ENCODE measurements around the gene TTLL4. TPM values are rescaled to one million over a fixed set of nuclear protein-coding genes. Genes with fewer than 3 reads are reported as not detected.
A peak's percentile ranks its signal among the peaks of the same experiment; 100 is the strongest.

The TTLL4 gene
- total RNA-seq, 1 donor from 2014 or later, result 33.7 TPM

GRCh38 chr2:218785103-218785502 is 74.5 kb downstream of the TTLL4 start:
- peak; percentile 59 for DNase-seq (ENCODE audit: low spot score)

GRCh38 chr2:218786133-218786532 is 75.5 kb downstream of the TTLL4 start:
- DNase-seq (ENCODE audit: low spot score), result no peak

- DNase-seq (ENCODE audit: low spot score), result no peak
Measured at GRCh38 chr2:218788529-218789255, 78.1 kb downstream of the TTLL4 start.

GRCh38 chr2:218792433-218792832 is 81.8 kb downstream of the TTLL4 start:
- no peak for DNase-seq (ENCODE audit: low spot score)

GRCh38 chr2:218796691-218797090 is 86.1 kb downstream of the TTLL4 start:
- no peak for DNase-seq (ENCODE audit: low spot score)

- no peak for DNase-seq (ENCODE audit: low spot score)
Measured at GRCh38 chr2:218798767-218799504, 88.3 kb downstream of the TTLL4 start.

- no peak for DNase-seq (ENCODE audit: low spot score)
Measured at GRCh38 chr2:218799990-218800389, 89.4 kb downstream of the TTLL4 start.

GRCh38 chr2:218802386-218802994 is 91.9 kb downstream of the TTLL4 start:
- no peak for DNase-seq (ENCODE audit: low spot score)

GRCh38 chr2:218804817-218805216 is 94.2 kb downstream of the TTLL4 start:
- DNase-seq (ENCODE audit: low spot score), result no peak

Other genes with a start within 250 kb of the TTLL4 start
- 12.0 TPM for gene USP37, start 142.5 kb upstream of the TTLL4 start, total RNA-seq
- gene CNOT9, start 142.0 kb upstream of the TTLL4 start, total RNA-seq, result 27.6 TPM
- 0.49 TPM for gene PLCD4, start 102.9 kb upstream of the TTLL4 start, total RNA-seq
- 32.8 TPM for gene ZNF142, start 51.2 kb upstream of the TTLL4 start, total RNA-seq
- gene BCS1L, start 51.2 kb upstream of the TTLL4 start, total RNA-seq, result 36.4 TPM
- gene RNF25, start 38.8 kb upstream of the TTLL4 start, total RNA-seq, result 28.1 TPM
- gene STK36, start 38.7 kb upstream of the TTLL4 start, total RNA-seq, result 71.1 TPM
- 20.4 TPM for gene CYP27A1, start 71.3 kb downstream of the TTLL4 start, total RNA-seq
- not detected for gene PRKAG3, start 121.0 kb downstream of the TTLL4 start, total RNA-seq
- gene WNT6, start 149.0 kb downstream of the TTLL4 start, total RNA-seq, result 1.5 TPM
- gene WNT10A, start 170.0 kb downstream of the TTLL4 start, total RNA-seq, result 0.12 TPM
- 0.14 TPM for gene CDK5R2, start 248.8 kb downstream of the TTLL4 start, total RNA-seq